ENCODE results near the gene PITX2.

PITX2 gene

DNA sequence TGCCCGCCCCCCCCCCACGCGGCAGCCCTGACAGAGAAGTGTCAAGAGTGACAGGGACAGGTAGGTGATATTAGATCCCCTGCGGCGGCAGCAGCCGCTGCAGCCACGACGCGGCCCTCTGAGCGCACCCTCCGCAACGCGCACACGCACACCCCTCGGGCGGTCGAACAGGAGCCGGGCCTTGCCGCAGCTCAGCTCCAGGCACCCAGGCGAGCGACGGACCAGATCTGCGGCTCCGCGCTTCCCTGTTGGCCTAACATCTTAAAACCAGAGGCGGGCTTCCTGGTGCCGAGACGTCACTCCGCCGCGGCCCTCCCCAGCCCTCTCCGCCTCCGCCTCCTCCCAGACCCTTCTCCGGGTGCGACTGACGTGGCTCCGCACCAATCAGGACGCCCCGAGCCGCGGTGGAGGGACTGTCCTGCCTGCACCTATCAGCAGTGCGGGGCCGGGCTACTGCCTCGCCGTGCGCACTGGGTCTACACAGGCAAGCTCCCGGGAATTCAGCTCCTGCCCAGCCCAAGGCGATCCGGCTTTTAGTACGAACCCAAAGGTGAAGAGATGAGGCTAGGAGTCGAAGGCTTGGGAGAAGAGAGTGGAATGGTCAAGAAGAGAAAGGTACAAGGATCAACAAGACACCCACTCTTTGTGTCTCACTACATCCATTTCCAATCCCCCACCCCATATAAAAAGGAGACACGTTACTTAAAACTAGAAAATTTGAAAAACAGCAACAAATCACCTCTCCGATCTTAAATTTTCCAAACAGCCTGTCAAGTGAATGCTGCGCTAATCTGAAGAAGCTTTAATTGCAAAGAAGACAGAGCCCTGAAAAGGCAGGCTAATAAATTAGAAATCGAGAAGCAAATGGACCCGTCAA, at the start of gene PITX2:
PITX2 (minus strand) TSS at position 237 of the 877 bp plus-strand sequence. CDS start 617 bp downstream, outside the sequence.
- H3K4me3 ChIP-seq (replicated peaks; ENCODE audit: low read depth, low read length): peak within 1 kb of the TSS; percentile 52
- DNase-seq (ENCODE audit: low read depth): peak; percentile 93
- TF ChIP-seq, protein P1, sequence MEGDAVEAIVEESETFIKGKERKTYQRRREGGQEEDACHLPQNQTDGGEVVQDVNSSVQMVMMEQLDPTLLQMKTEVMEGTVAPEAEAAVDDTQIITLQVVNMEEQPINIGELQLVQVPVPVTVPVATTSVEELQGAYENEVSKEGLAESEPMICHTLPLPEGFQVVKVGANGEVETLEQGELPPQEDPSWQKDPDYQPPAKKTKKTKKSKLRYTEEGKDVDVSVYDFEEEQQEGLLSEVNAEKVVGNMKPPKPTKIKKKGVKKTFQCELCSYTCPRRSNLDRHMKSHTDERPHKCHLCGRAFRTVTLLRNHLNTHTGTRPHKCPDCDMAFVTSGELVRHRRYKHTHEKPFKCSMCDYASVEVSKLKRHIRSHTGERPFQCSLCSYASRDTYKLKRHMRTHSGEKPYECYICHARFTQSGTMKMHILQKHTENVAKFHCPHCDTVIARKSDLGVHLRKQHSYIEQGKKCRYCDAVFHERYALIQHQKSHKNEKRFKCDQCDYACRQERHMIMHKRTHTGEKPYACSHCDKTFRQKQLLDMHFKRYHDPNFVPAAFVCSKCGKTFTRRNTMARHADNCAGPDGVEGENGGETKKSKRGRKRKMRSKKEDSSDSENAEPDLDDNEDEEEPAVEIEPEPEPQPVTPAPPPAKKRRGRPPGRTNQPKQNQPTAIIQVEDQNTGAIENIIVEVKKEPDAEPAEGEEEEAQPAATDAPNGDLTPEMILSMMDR (IDR thresholded peaks at IDR 0.05; ENCODE audit: low read length, missing control alignments): no peak

DNA sequence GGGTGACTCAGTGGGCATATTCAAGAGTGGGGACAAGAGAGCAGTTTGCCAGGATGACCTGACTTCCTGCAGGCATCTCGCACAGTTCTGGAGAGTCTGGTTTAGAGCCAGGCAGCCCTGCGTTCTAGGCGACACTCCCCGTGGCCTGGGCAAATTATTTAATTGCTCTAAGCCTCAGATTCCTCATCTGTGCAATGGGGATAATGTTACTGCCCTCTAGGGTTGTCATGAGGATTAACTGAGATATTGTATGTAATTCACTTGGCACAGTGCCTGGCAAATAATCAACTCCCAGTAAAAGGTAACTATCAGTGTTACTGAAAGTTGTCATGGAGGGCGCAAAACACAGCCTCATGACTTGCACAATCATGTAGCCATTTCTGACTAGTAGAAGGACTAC, 48.8 kb upstream of the PITX2 start:
- no peak for DNase-seq (ENCODE audit: low read depth)
- TF ChIP-seq, protein P1 (IDR thresholded peaks at IDR 0.05; ENCODE audit: low read length, missing control alignments): no peak
- H3K4me3 ChIP-seq (replicated peaks; ENCODE audit: low read depth, low read length): no peak overlapping the region

DNA sequence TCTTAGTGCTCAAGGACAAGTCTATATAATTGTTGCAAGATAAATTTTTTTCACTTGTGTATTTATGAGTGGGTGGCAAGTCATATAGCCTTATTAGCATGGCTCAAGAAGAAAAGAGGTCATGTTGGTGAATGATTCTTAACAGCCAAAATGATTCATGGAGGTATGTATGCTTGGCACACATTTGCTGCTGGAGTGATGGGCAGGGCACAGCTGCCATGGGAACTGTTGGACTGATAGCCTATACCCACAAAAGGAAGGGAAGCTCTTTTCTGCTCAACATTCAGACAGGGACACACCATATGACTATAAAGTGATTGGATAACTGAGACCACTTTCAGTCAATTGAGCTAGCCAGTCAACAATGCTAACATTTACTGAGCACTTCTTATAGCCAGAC, 46.8 kb upstream of the PITX2 start:
- DNase-seq (ENCODE audit: low read depth): no peak
- no peak overlapping the region for H3K4me3 ChIP-seq (replicated peaks; ENCODE audit: low read depth, low read length)
- TF ChIP-seq, protein P1 (IDR thresholded peaks at IDR 0.05; ENCODE audit: low read length, missing control alignments): no peak

DNA sequence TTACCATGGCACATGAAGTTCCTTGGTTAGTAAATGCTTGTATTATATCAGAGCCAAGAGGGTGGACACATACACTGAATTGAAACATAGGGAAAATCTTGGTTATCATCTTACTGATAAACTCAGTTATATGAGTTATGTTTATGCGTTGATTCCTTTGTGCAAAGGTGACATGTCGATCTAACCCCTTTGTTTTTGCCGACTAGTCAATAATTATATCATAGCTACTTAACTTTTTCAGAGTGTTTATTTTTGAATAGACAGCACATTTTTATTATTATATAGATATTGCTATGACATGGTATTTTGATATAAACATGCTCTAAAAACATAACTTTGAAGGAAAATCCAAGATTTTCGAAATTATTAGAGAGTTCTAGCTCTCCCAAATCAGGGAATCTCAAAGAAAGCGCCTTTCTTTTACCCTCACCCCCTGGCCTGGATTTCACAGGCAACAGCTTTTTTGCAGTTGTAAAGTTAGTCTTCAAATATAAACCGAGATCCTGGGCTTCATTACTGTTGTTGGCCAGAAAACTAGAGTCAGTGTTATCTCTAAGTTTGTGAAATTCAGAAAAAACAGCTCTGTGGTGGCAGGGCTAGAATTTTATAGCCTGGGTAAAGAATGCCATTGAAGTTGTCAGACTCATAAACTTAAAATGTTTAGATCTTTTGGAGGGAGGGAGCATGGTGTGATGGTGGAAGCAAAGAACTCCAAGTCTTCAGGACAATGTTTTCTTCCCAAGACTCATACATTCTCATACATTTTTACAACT, 45.8 kb upstream of the PITX2 start:
- DNase-seq (ENCODE audit: low read depth): no peak
- TF ChIP-seq, protein P1 (IDR thresholded peaks at IDR 0.05; ENCODE audit: low read length, missing control alignments): no peak
- H3K4me3 ChIP-seq (replicated peaks; ENCODE audit: low read depth, low read length): no peak overlapping the region

DNA sequence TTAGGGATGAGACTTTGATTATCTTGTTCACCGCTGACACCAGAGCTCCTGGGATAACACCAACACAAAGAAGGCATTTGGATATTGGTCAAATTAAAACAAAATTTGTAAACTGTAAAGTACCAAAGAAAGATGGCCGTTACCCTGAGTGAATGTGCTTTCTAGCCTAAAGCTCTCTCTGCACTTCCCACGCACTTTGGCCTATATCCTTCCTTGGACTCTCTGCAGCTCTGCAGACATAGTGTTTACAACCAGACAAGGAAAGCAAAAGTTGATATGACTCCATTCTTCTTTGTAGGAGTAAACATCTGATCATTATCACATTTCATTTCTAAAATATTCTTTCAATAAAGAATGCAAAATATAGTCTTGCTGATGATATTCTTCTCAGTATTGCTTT, 44.8 kb upstream of the PITX2 start:
- DNase-seq (ENCODE audit: low read depth): no peak
- TF ChIP-seq, protein P1 (IDR thresholded peaks at IDR 0.05; ENCODE audit: low read length, missing control alignments): no peak
- H3K4me3 ChIP-seq (replicated peaks; ENCODE audit: low read depth, low read length): no peak overlapping the region

DNA sequence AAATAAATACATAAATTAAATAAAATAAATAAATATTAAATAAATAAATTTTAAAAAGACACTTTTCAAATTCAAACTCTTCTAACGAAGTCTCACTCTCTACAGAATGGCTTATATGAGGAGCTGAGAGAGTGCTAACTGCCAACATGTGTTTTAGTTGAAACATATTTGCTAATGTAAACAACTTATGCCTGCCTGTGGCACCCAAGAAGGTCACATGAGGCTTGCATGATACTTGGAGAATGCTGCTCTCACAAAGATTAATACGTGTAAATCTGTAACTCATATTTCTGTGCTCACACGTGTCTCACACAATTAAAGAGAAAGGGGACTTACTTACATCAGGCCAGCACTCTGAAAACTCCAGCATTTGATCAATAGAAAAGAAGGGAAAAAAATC, 43.2 kb upstream of the PITX2 start:
- H3K4me3 ChIP-seq (replicated peaks; ENCODE audit: low read depth, low read length): no peak overlapping the region
- no peak for DNase-seq (ENCODE audit: low read depth)
- TF ChIP-seq, protein P1 (IDR thresholded peaks at IDR 0.05; ENCODE audit: low read length, missing control alignments): no peak
